HepG2 (cell line): ENCODE measurements around the gene RBM34. TPM values are rescaled to one million over a fixed set of nuclear protein-coding genes. Genes with fewer than 3 reads are reported as not detected.

ENCODE experiments used
- ATAC-seq: fragments of 200-7000 bp; cut with Tn5 transposase; 3 replicates; pipeline ENCODE4 v1.9.1; 2020; ENCODE audit warnings: mild to moderate bottlenecking, moderate library complexity
- BruUV-seq: library from RNA; stranded (reverse); fragments of 400-500 nt; replicated peaks from 2 replicates; lab custom pipeline; 2021; lab: Mats Ljungman, UMichigan
- CTCF ChIA-PET: fragments of 300-600 bp; formaldehyde crosslinking; extraction: SDS; loops from one replicate; lab custom pipeline; 2021; ENCODE audit warnings: low total read pairs, inconsistent platforms, low intra/inter-chr PET ratio; lab: Yijun Ruan, JAX
- POLR2A ChIA-PET: fragments of 350-600 bp; sonication (Branson Sonifier 250); formaldehyde crosslinking; loops from one replicate; lab custom pipeline; 2020; ENCODE audit warnings: antibody characterized with exemption, inconsistent platforms; lab: Yijun Ruan, JAX
- DNase-seq: peaks from one replicate; pipeline ENCODE4 v3.0.0-alpha.2; 2015; ENCODE audit warnings: low spot score
- FAIRE-seq: peaks from 3 replicates; lab custom pipeline; 2011; peaks lifted over from hg19 to GRCh38; lab: Jason Lieb, UNC
- H2AFZ ChIP-seq: one replicate; pipeline ENCODE4 v1.6.1; 2011; ENCODE audit warnings: low read length, inconsistent platforms
- H3K27ac ChIP-seq: fragments of 300-600 bp; 3 replicates; pipeline ENCODE4 v1.8.0; 2011; ENCODE audit warnings: mixed run types, mild to moderate bottlenecking, mixed read lengths, low read length, inconsistent platforms; ENCODE audit not compliant: insufficient read depth; ENCODE audit errors: extremely low read length
- H3K27me3 ChIP-seq, 2 experiments: fragments of 200-600 bp in 1 of 2; 2 replicates in 1 of 2; 3 replicates in 1 of 2; pipeline versions ENCODE4 v1.6.0 to v1.8.0; 2011; ENCODE audit warnings: low read length in 2 of 2, mild to moderate bottlenecking in 2 of 2, moderate library complexity in 2 of 2, inconsistent platforms in 1 of 2; ENCODE audit not compliant: insufficient read depth in 2 of 2, control insufficient read depth in 1 of 2
- H3K36me3 ChIP-seq, 2 experiments: fragments of 200-600 bp in 1 of 2; replicated peaks in 1 of 2; 2 replicates in 1 of 2; 3 replicates in 1 of 2; pipeline versions ENCODE4 v1.5.1 to v1.8.0; 2011; ENCODE audit warnings: low read length in 2 of 2, inconsistent platforms in 1 of 2; ENCODE audit not compliant: insufficient read depth in 2 of 2, control insufficient read depth in 1 of 2
- H3K4me1 ChIP-seq: 2 replicates; pipeline ENCODE4 v1.5.1; 2012; ENCODE audit warnings: low read length, inconsistent platforms; ENCODE audit not compliant: insufficient read depth
- H3K4me2 ChIP-seq: 2 replicates; pipeline ENCODE4 v1.6.0; 2011; ENCODE audit warnings: low read depth, low read length, inconsistent platforms
- H3K4me3 ChIP-seq, 3 experiments: fragments of 200-600 bp in 1 of 3; sonication (generic), shearing (Covaris generic) in 1 of 3; replicated peaks in 1 of 3; 2 replicates each; pipeline ENCODE4 v1.5.1; 2011 to 2016; ENCODE audit warnings: low read length in 3 of 3, inconsistent platforms in 2 of 3, low read depth in 2 of 3, mild to moderate bottlenecking in 2 of 3, control low read depth in 1 of 3, mixed read lengths in 1 of 3; ENCODE audit not compliant: insufficient read depth in 1 of 3
- H3K79me2 ChIP-seq: one replicate; pipeline ENCODE4 v1.6.1; 2011; ENCODE audit warnings: low read length, inconsistent platforms; ENCODE audit not compliant: insufficient read depth
- H3K9ac ChIP-seq: 2 replicates; pipeline ENCODE4 v1.6.0; 2011; ENCODE audit warnings: mild to moderate bottlenecking, low read depth, low read length, inconsistent platforms; ENCODE audit not compliant: insufficient read depth
- H3K9me3 ChIP-seq: 2 replicates; pipeline ENCODE4 v1.5.1; 2012; ENCODE audit warnings: mild to moderate bottlenecking, low read length
- H4K20me1 ChIP-seq: 2 replicates; pipeline ENCODE4 v1.6.0; 2011; ENCODE audit warnings: inconsistent platforms, mild to moderate bottlenecking, low read length, moderate library complexity; ENCODE audit not compliant: insufficient read depth
- CEBPB ChIP-seq: IDR thresholded peaks from 2 replicates; pipeline ENCODE4 v1.6.1; 2011; ENCODE audit warnings: low read depth, low read length, improper control_type of control experiment, borderline replicate concordance
- ETS1 ChIP-seq: sonication (generic); formaldehyde crosslinking; IDR thresholded peaks from 2 replicates; pipeline ENCODE4 v1.4.0; 2020; ENCODE audit warnings: missing genetic modification reagents
- HNF4A ChIP-seq: sonication (generic); formaldehyde crosslinking; IDR thresholded peaks from 2 replicates; pipeline ENCODE4 v1.4.0; 2020; ENCODE audit warnings: missing genetic modification reagents
- MAFF ChIP-seq: IDR thresholded peaks from 2 replicates; pipeline ENCODE4 v1.6.1; 2011; ENCODE audit warnings: low read depth, low read length, improper control_type of control experiment
- MAFK ChIP-seq, 2 experiments: IDR thresholded peaks in 1 of 2; conservative IDR thresholded peaks in 1 of 2; 2 replicates each; pipeline ENCODE4 v1.6.1; 2011; ENCODE audit warnings: improper control_type of control experiment in 2 of 2, low read length in 2 of 2
- TIGD3 ChIP-seq: sonication (generic); formaldehyde crosslinking; IDR thresholded peaks from 2 replicates; pipeline ENCODE4 v1.5.1; 2020; ENCODE audit warnings: mild to moderate bottlenecking, missing genetic modification reagents, borderline replicate concordance
- ZNF512B ChIP-seq: sonication (generic); formaldehyde crosslinking; IDR thresholded peaks from 2 replicates; pipeline ENCODE4 v1.5.1; 2020; ENCODE audit warnings: missing genetic modification reagents, mild to moderate bottlenecking, borderline replicate concordance
- ZNF605 ChIP-seq: sonication (generic); formaldehyde crosslinking; IDR thresholded peaks from 2 replicates; pipeline ENCODE4 v1.8.0; 2022; ENCODE audit warnings: mild to moderate bottlenecking, missing genetic modification reagents
- ZNF639 ChIP-seq: conservative IDR thresholded peaks from 2 replicates; pipeline ENCODE4 v1.6.1; 2018; ENCODE audit warnings: missing genetic modification reagents
- WGBS: methylation state at CpG from one replicate; pipeline ENCODE4 v1.1.6; 2017; ENCODE audit warnings: low lambda C conversion rate; 5-methylcytosine and 5-hydroxymethylcytosine counted together
- in situ Hi-C: cut with HindIII; loops from 2 replicates; pipeline ENCODE4 v1.10.0; 2017; ENCODE audit warnings: low pct_unique_long_range_greater_than_20kb; ENCODE audit not compliant: extremely low pct_ligation_motif_present
- intact Hi-C: fragments of 100-400 bp; cut with micrococcal nuclease; formaldehyde crosslinking; loops from one replicate; pipeline ENCODE4 v1.10.0; 2022; ENCODE audit not compliant: unreplicated experiment
- polyA plus RNA-seq, 8 experiments: library from polyadenylated mRNA; depleted of rRNA in 3 of 8; stranded (reverse) in 7 of 8; unstranded in 1 of 8; fragments of >200 nt; fragmentation: Illumina TruSeq in 4 of 8; extraction: Trizol in 4 of 8; gene quantifications; 2 replicates each; pipeline versions ENCODE4 v1.2.1 to v1.2.3, GENCODE V29; 2011 to 2016; ENCODE audit warnings: low read depth in 4 of 8, missing spikeins in 1 of 8, mixed read lengths in 1 of 8; ENCODE audit not compliant: insufficient read depth in 1 of 8
- total RNA-seq, 5 experiments: library from RNA; depleted of rRNA; stranded (reverse); fragments of >200 nt; fragmentation: Illumina TruSeq; extraction: Trizol; gene quantifications; 2 replicates each; pipeline ENCODE4 v1.2.3, GENCODE V29; 2016; ENCODE audit warnings: low read depth in 1 of 5

Gene RBM34
- total and polyA plus RNA-seq, 2 of the 13 experiments (the other 11 are each of a cell fraction or from before 2014, with no cell fraction given) = 34.7 to 73.0 TPM

GRCh38 chr1:235152235-235152634 is 8.8 kb downstream of the RBM34 start:
- H3K4me1 ChIP-seq = peaks cover 14% of the 10 kb centered on the region
- ATAC-seq (no peak), FAIRE-seq (no peak), DNase-seq (no peak)
- H3K9ac ChIP-seq = no peak overlapping the region
- no peak overlapping the region for H3K4me3 ChIP-seq
- intact Hi-C loops (no loop called here), in situ Hi-C loops (no loop called here)
- ChIA-PET CTCF (no interaction called here), POLR2A (interaction anchor here (1.7 kb wide), 1 partner anchor 23 kb away, joined by 7 read pairs; the partner anchor contains the start of gene TOMM20)
- no peak overlapping the region for H3K4me2 ChIP-seq
- H3K79me2 ChIP-seq = peaks cover 10% of the 10 kb centered on the region
- BruUV-seq = no TSS peak
- no peaks in the 10 kb centered on the region for H3K9me3 ChIP-seq
- no peak overlapping the region for H2AFZ ChIP-seq
- peaks cover 14 to 78% of the 10 kb centered on the region in 2 experiments for H3K36me3 ChIP-seq
- TF ChIP-seq ETS1 (no peak), MAFK (conservative IDR thresholded peaks at IDR 0.05 in 1 of 2, IDR thresholded peaks at IDR 0.05 in 1 of 2; ENCODE audit: low read length in 2 of 2) (peak; percentile 85 to 88), MAFF (peak; percentile 79)
- H3K27ac ChIP-seq = no peak overlapping the region
- H4K20me1 ChIP-seq = no peaks in the 10 kb centered on the region; the same call in 1 of the 2 replicates
- H3K27me3 ChIP-seq = no peaks in the 10 kb centered on the region

- intact Hi-C loops = no loop called here
- Histone ChIP-seq H3K9ac (no peak overlapping the region), H2AFZ (no peak overlapping the region), H3K4me3 (no peak overlapping the region), H3K4me1 (peaks cover 5% of the 10 kb centered on the region), H3K79me2 (no peaks in the 10 kb centered on the region), H4K20me1 (no peaks in the 10 kb centered on the region), H3K4me2 (no peak overlapping the region), H3K9me3 (no peaks in the 10 kb centered on the region), H3K27me3 (no peaks in the 10 kb centered on the region), H3K27ac (no peak overlapping the region), H3K36me3 (peaks cover 16 to 70% of the 10 kb centered on the region in 2 experiments)
- DNase-seq (no peak), FAIRE-seq (no peak), ATAC-seq (no peak)
- no TSS peak for BruUV-seq
- CTCF ChIA-PET = no interaction called here
- TF ChIP-seq ZNF512B = no peak
- no peak for TF ChIP-seq TIGD3 (CRISPR knock-in tag)
- TF ChIP-seq HNF4A (CRISPR knock-in tag) = no peak
- no peak for TF ChIP-seq ZNF639
- no peak for TF ChIP-seq ZNF605 (CRISPR knock-in tag)
- TF ChIP-seq CEBPB = no peak
- POLR2A ChIA-PET = no interaction called here
- in situ Hi-C loops = no loop called here
- WGBS = 88% methylated on average over 2 of the region's 2 CpGs
Observed at GRCh38 chr1:235151033-235151432, 10.0 kb downstream of the RBM34 start.
